Liver (tissue), 9 donors: ENCODE data around the gene PHC2. TPM values are rescaled to one million over a fixed set of nuclear protein-coding genes. Genes with fewer than 3 reads are reported as not detected.

ENCODE experiments used
- DNase-seq: peaks from one replicate; pipeline ENCODE4 v3.0.0-alpha.2; 2017; ENCODE audit warnings: low spot score
- H3K27ac ChIP-seq, 2 donors: one replicate each; pipeline ENCODE4 v1.7.0; 2013; ENCODE audit warnings: inconsistent platforms in 2 of 2, low read length in 2 of 2, control low read depth in 1 of 2, low read depth in 1 of 2, mild to moderate bottlenecking in 1 of 2
- H3K27me3 ChIP-seq, 4 donors: one replicate each; pipeline versions ENCODE4 v1.6.1 to v1.7.0; 2013; ENCODE audit warnings: low read length in 3 of 4, inconsistent platforms in 1 of 4, mild to moderate bottlenecking in 1 of 4, moderate library complexity in 1 of 4; ENCODE audit not compliant: control insufficient read depth in 4 of 4, insufficient read depth in 4 of 4
- H3K36me3 ChIP-seq, 4 donors: one replicate each; pipeline versions ENCODE4 v1.6.1 to v1.7.0; 2013; ENCODE audit warnings: low read length in 3 of 4, mild to moderate bottlenecking in 3 of 4, low read depth in 1 of 4, moderate library complexity in 1 of 4; ENCODE audit not compliant: control insufficient read depth in 4 of 4, insufficient read depth in 3 of 4
- H3K4me1 ChIP-seq, 4 donors: one replicate each; pipeline versions ENCODE4 v1.6.1 to v1.7.0; 2013; ENCODE audit warnings: low read length in 3 of 4, mild to moderate bottlenecking in 3 of 4, moderate library complexity in 1 of 4; ENCODE audit not compliant: control insufficient read depth in 4 of 4, insufficient read depth in 4 of 4
- H3K4me3 ChIP-seq, 3 donors: one replicate each; pipeline versions ENCODE4 v1.6.1 to v1.7.0; 2013; ENCODE audit warnings: low read length in 3 of 3, control low read depth in 1 of 3, low read depth in 1 of 3, mild to moderate bottlenecking in 1 of 3
- H3K9ac ChIP-seq, 2 donors: one replicate each; pipeline ENCODE4 v1.7.0; 2013; ENCODE audit warnings: low read length in 2 of 2, mild to moderate bottlenecking in 2 of 2, moderate library complexity in 2 of 2, control low read depth in 1 of 2, low read depth in 1 of 2
- H3K9me3 ChIP-seq, 4 donors: one replicate each; pipeline versions ENCODE4 v1.6.1 to v1.7.0; 2013; ENCODE audit warnings: low read length in 3 of 4; ENCODE audit not compliant: control insufficient read depth in 4 of 4
- CTCF ChIP-seq: fragments of 150-350 bp; IDR thresholded peaks from 2 replicates; pipeline ENCODE4 v1.5.1; 2017; ENCODE audit warnings: improper control_type of control experiment, low read depth, low read length; ENCODE audit not compliant: missing input control
- EGR1 ChIP-seq, 2 donors: IDR thresholded peaks; 2 replicates each; pipeline ENCODE4 v1.6.1; 2016 to 2018; ENCODE audit warnings: antibody characterized with exemption in 2 of 2, low read depth in 2 of 2
- FOXA2 ChIP-seq: IDR thresholded peaks from 2 replicates; pipeline ENCODE4 v1.6.1; 2016; ENCODE audit warnings: antibody characterized with exemption
- GABPA ChIP-seq, 2 donors: IDR thresholded peaks in 1 of 2; conservative IDR thresholded peaks in 1 of 2; 2 replicates each; pipeline ENCODE4 v1.6.1; 2016; ENCODE audit warnings: antibody characterized with exemption in 2 of 2, mild to moderate bottlenecking in 1 of 2, moderate library complexity in 1 of 2
- HNF4A ChIP-seq, 2 donors: conservative IDR thresholded peaks; 2 replicates each; pipeline ENCODE4 v1.6.1; 2016; ENCODE audit warnings: antibody characterized with exemption in 2 of 2, mild to moderate bottlenecking in 2 of 2
- HNF4G ChIP-seq: IDR thresholded peaks from 2 replicates; pipeline ENCODE4 v1.6.1; 2016; ENCODE audit warnings: antibody characterized with exemption
- JUND ChIP-seq, 2 donors: IDR thresholded peaks; 2 replicates each; pipeline ENCODE4 v1.6.1; 2016; ENCODE audit warnings: antibody characterized with exemption in 2 of 2
- RAD21 ChIP-seq, 2 donors: IDR thresholded peaks; 2 replicates each; pipeline ENCODE4 v1.6.1; 2016; ENCODE audit warnings: antibody characterized with exemption in 2 of 2, mild to moderate bottlenecking in 2 of 2
- RXRA ChIP-seq, 2 donors: IDR thresholded peaks; 2 replicates each; pipeline ENCODE4 v1.6.1; 2017 to 2018; ENCODE audit warnings: antibody characterized with exemption in 2 of 2, mild to moderate bottlenecking in 1 of 2
- SP1 ChIP-seq: IDR thresholded peaks from 2 replicates; pipeline ENCODE4 v1.6.1; 2018; ENCODE audit warnings: antibody characterized with exemption, mild to moderate bottlenecking
- TAF1 ChIP-seq: conservative IDR thresholded peaks from 2 replicates; pipeline ENCODE4 v1.6.1; 2016; ENCODE audit warnings: antibody characterized with exemption, mild to moderate bottlenecking
- YY1 ChIP-seq: IDR thresholded peaks from 2 replicates; pipeline ENCODE4 v1.6.1; 2016; ENCODE audit warnings: antibody characterized with exemption, mild to moderate bottlenecking
- ZBTB33 ChIP-seq: IDR thresholded peaks from 2 replicates; pipeline ENCODE4 v1.6.1; 2016; ENCODE audit warnings: antibody characterized with exemption
- WGBS: extraction: QIAGEN DNeasy Blood & Tissue Kit; methylation state at CpG from one replicate; pipeline ENCODE4 v1.1.7; 2013; 5-methylcytosine and 5-hydroxymethylcytosine counted together
- polyA plus RNA-seq, 2 donors: library from polyadenylated mRNA; stranded (reverse) in 1 of 2; unstranded in 1 of 2; fragments of 200-250 nt in 1 of 2; fragments of >200 nt in 1 of 2; fragmentation: Nextera tagmentation in 1 of 2; extraction: Ambion mirVana in 1 of 2; gene quantifications; one replicate each; pipeline versions ENCODE4 v1.2.1 to v1.2.3, GENCODE V29; 2013 to 2015
- total RNA-seq, 2 donors: library from RNA; depleted of rRNA; stranded (reverse); fragments of >200 nt; gene quantifications; one replicate each; pipeline ENCODE4 v1.2.3, GENCODE V29; 2014
- TF ChIP-seq, protein P1 (sequence below): IDR thresholded peaks from 2 replicates; pipeline ENCODE4 v1.6.1; 2016; ENCODE audit warnings: antibody characterized with exemption
- TF ChIP-seq, protein P2 (sequence below): IDR thresholded peaks from 2 replicates; pipeline ENCODE4 v1.6.1; 2016; ENCODE audit warnings: antibody characterized with exemption
- donor health status: healthy.
- donor health status: healthy.
- donor health status: healthy.
- donor health status: healthy.
- donor health status: healthy.

Gene PHC2
- total and polyA plus RNA-seq, 4 donors: 19.1 to 67.8 (median 44.7) TPM

DNA sequence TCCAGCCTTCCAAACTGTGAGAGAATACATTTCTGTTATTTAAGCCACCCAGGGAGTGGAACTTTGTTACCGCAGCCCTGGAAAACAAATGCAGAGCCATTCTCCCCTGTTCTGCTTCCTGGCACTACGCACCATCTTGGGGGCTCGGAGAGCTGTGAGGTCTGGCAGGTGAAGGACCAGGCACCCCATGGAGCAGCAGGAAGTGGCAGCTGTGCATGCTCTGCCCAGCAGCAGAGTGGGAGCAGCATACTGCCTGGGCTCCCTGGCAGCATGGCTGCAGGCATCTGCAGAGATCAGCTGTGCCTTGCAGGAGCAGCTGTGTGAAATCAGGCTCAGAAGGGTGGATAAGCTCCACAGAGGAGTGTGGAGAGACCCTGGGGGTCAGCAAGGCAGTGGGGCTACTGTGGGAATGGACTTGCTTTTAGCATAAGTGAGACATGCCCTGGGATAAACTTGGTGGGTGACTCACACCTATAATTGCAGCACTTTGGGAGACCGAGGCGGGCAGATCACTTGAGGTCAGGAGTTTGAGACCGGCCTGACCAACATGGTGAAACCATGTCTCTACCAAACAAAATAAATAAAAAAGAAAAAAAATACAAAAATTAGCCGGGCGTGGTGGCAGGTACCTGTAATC, 23.9 kb upstream of the PHC2 start:
- Histone ChIP-seq H3K27me3 (no peaks in the 10 kb centered on the region), H3K9ac (no peak overlapping the region), H3K9me3 (no peaks in the 10 kb centered on the region), H3K27ac (no peak overlapping the region), H3K4me3 (no peak overlapping the region), H3K36me3 (no peaks in the 10 kb centered on the region), H3K4me1 (no peaks in the 10 kb centered on the region)
- no peak for TF ChIP-seq CTCF
- no peak for TF ChIP-seq YY1
- no peak for TF ChIP-seq HNF4A (conservative IDR thresholded peaks at IDR 0.05)
- no peak for TF ChIP-seq RAD21 (IDR thresholded peaks at IDR 0.05)
- no peak for TF ChIP-seq ZBTB33
- no peak for TF ChIP-seq JUND (IDR thresholded peaks at IDR 0.05)
- WGBS: 94% methylated on average over 8 of the region's 8 CpGs
- no peak for DNase-seq

DNA sequence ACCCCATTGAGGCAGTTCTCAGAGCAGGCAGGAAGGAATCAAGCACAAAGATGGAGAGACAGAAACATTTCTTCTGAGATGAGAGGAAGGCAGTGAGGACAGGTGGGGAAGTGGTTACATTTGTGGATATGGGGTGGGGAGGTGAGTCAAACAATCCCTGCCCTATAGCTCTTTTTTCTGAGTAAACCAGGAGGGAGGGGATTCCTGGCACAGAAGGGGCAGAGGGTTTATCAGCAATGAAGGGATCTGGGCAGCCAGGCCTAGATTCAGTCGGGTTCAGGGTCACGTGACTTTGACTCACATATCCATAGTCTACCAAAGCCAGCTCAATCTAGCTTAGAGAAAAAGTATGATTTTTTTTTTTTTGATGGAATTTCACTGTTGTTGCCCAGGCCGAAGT, 15.7 kb upstream of the PHC2 start:
- no peak for DNase-seq
- Histone ChIP-seq H3K9me3 (no peaks in the 10 kb centered on the region), H3K36me3 (no peaks in the 10 kb centered on the region), H3K4me1 (no peaks in the 10 kb centered on the region), H3K4me3 (no peak overlapping the region), H3K9ac (no peak overlapping the region), H3K27me3 (no peaks in the 10 kb centered on the region), H3K27ac (no peak overlapping the region)
- WGBS: 87% methylated on average over 3 of the region's 3 CpGs
- TF ChIP-seq RXRA (IDR thresholded peaks at IDR 0.05): no peak
- TF ChIP-seq YY1: no peak
- no peak for TF ChIP-seq HNF4G
- no peak for TF ChIP-seq CTCF
- TF ChIP-seq FOXA2: no peak
- no peak for TF ChIP-seq SP1
- TF ChIP-seq, protein P1, sequence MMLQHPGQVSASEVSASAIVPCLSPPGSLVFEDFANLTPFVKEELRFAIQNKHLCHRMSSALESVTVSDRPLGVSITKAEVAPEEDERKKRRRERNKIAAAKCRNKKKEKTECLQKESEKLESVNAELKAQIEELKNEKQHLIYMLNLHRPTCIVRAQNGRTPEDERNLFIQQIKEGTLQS: no peak
- TF ChIP-seq GABPA (IDR thresholded peaks at IDR 0.05 in 1 of 2, conservative IDR thresholded peaks at IDR 0.05 in 1 of 2): no peak
- no peak for TF ChIP-seq ZBTB33
- no peak for TF ChIP-seq RAD21 (IDR thresholded peaks at IDR 0.05)
- TF ChIP-seq, protein P2, sequence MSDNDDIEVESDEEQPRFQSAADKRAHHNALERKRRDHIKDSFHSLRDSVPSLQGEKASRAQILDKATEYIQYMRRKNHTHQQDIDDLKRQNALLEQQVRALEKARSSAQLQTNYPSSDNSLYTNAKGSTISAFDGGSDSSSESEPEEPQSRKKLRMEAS: no peak
- TF ChIP-seq TAF1: no peak
- no peak for TF ChIP-seq EGR1 (IDR thresholded peaks at IDR 0.05; ENCODE audit: low read depth in 2 of 2)
- no peak for TF ChIP-seq HNF4A (conservative IDR thresholded peaks at IDR 0.05)
